DND-41 (cell line): ENCODE data around the gene ADK.

Experiments
- ATAC-seq: fragments of 200-7000 bp; cut with Tn5 transposase; 3 replicates; pipeline ENCODE4 v1.9.1; 2021; ENCODE audit warnings: low read depth; ENCODE audit not compliant: insufficient read depth
- DNase-seq: peaks from one replicate; pipeline ENCODE4 v3.0.0-alpha.2; 2020
- H2AFZ ChIP-seq: 2 replicates; pipeline ENCODE4 v1.6.0; 2012; ENCODE audit warnings: low read depth, low read length
- H3K27ac ChIP-seq: 2 replicates; pipeline ENCODE4 v1.5.1; 2012; ENCODE audit warnings: low read length, inconsistent platforms
- H3K27me3 ChIP-seq: fragments of 200-600 bp; sonication (generic); 2 replicates; pipeline ENCODE4 v1.6.0; 2012; ENCODE audit warnings: low read length, mild to moderate bottlenecking, inconsistent platforms; ENCODE audit not compliant: insufficient read depth, poor library complexity
- H3K36me3 ChIP-seq: 2 replicates; pipeline ENCODE4 v1.5.1; 2012; ENCODE audit warnings: low read length, inconsistent platforms; ENCODE audit not compliant: insufficient read depth
- H3K4me1 ChIP-seq: 2 replicates; pipeline ENCODE4 v1.5.1; 2012; ENCODE audit warnings: mild to moderate bottlenecking, low read length; ENCODE audit not compliant: insufficient read depth
- H3K4me2 ChIP-seq: 2 replicates; pipeline ENCODE4 v1.6.0; 2012; ENCODE audit warnings: mild to moderate bottlenecking, moderate library complexity, low read length, inconsistent platforms; ENCODE audit not compliant: insufficient read depth
- H3K4me3 ChIP-seq, 2 experiments: fragments of 200-600 bp in 1 of 2; shearing (Covaris generic) in 1 of 2; 2 replicates each; pipeline ENCODE4 v1.5.1; 2012 to 2016; ENCODE audit warnings: inconsistent platforms in 2 of 2, low read length in 2 of 2, mild to moderate bottlenecking in 2 of 2, low read depth in 1 of 2, moderate library complexity in 1 of 2
- H3K79me2 ChIP-seq: 2 replicates; pipeline ENCODE4 v1.6.0; 2012; ENCODE audit warnings: low read length, inconsistent platforms; ENCODE audit not compliant: insufficient read depth
- H3K9ac ChIP-seq: 2 replicates; pipeline ENCODE4 v1.6.0; 2012; ENCODE audit warnings: low read depth, mild to moderate bottlenecking, inconsistent platforms, low read length, moderate library complexity
- H3K9me3 ChIP-seq: 2 replicates; pipeline ENCODE4 v1.5.1; 2012; ENCODE audit warnings: low read length, moderate library complexity, mild to moderate bottlenecking, inconsistent platforms; ENCODE audit not compliant: insufficient read depth, severe bottlenecking
- H4K20me1 ChIP-seq: 2 replicates; pipeline ENCODE4 v1.6.0; 2012; ENCODE audit warnings: low read length; ENCODE audit not compliant: insufficient read depth
- CTCF ChIP-seq: IDR thresholded peaks from 2 replicates; pipeline ENCODE4 v1.5.1; 2012; ENCODE audit warnings: borderline replicate concordance, low read length, moderate library complexity, mild to moderate bottlenecking; ENCODE audit not compliant: poor library complexity, severe bottlenecking; ENCODE audit errors: extremely low read depth
- EZH2 ChIP-seq: IDR thresholded peaks from 3 replicates; pipeline ENCODE4 v1.6.1; 2012; ENCODE audit warnings: borderline replicate concordance, low read depth, mild to moderate bottlenecking, moderate library complexity, low read length, inconsistent platforms; ENCODE audit not compliant: severe bottlenecking

The ADK gene

GRCh38 chr10:74104996-74105395 is 46.0 kb upstream of the ADK start:
- no peaks in the 10 kb centered on the region for H3K36me3 ChIP-seq
- H3K4me3 ChIP-seq = no peak overlapping the region
- no peak for ATAC-seq

DNA sequence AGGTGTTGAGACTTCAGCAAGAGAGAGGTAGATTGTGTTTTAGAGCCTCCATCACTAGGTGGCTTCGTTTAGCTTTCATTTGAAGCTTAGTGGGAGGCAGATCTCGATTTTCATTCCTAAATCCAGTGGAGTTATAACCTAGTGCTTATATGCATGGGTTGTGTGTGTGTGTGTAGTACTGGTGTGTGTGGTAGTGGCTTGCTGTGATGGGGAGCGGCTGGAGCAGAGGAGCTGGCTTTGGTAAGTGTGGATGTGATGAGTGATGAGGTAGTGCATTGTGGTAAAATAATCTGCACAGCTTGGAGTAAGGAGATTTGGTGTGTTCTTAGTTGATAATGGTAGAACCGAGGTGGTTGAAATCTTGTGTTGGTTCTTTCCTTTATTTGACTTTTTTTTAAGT is 43.6 kb upstream of the ADK start:
- no peaks in the 10 kb centered on the region for H3K27me3 ChIP-seq
- H3K4me3 ChIP-seq = no peak overlapping the region
- H4K20me1 ChIP-seq = no peaks in the 10 kb centered on the region
- no peaks in the 10 kb centered on the region for H3K9me3 ChIP-seq
- H3K27ac ChIP-seq = no peak overlapping the region
- H2AFZ ChIP-seq = no peak overlapping the region
- H3K4me1 ChIP-seq = no peaks in the 10 kb centered on the region
- peaks cover 14% of the 10 kb centered on the region for H3K36me3 ChIP-seq
- H3K79me2 ChIP-seq = no peaks in the 10 kb centered on the region
- no peak for TF ChIP-seq EZH2
- TF ChIP-seq CTCF = no peak
- H3K4me2 ChIP-seq = no peak overlapping the region
- no peak for ATAC-seq
- DNase-seq = no peak
- H3K9ac ChIP-seq = no peak overlapping the region

More at GRCh38 chr10:74104996-74105395, 46.0 kb upstream of the ADK start:
- no peak for TF ChIP-seq EZH2
- TF ChIP-seq CTCF = no peak
- Histone ChIP-seq H3K9ac (no peak overlapping the region), H3K4me1 (no peaks in the 10 kb centered on the region), H3K27ac (no peak overlapping the region), H4K20me1 (no peaks in the 10 kb centered on the region), H3K9me3 (no peaks in the 10 kb centered on the region), H2AFZ (no peak overlapping the region), H3K4me2 (no peak overlapping the region), H3K79me2 (no peaks in the 10 kb centered on the region), H3K27me3 (no peaks in the 10 kb centered on the region)
- DNase-seq = no peak

DNA sequence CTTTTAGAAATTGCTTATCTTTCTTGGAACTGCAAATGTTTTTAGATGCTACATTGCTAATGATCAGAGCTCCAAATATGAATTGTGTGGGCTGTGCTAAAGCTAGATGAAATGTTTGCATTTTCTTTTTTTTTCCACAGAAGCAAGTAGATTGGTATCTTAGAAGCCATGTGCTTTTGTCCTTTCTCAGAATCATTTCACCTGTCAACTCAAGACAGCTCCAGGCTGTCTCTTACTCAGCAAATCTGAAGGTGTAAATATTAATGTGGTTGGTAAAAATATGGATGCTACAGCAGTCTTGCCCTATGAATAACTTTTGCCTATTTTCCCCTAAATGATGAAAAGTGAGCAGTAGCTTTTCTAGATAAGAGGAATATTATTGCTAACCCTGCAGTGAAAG is 41.6 kb upstream of the ADK start:
- Histone ChIP-seq H3K36me3 (peaks cover 34% of the 10 kb centered on the region), H4K20me1 (no peaks in the 10 kb centered on the region), H3K79me2 (no peaks in the 10 kb centered on the region), H3K4me2 (no peak overlapping the region), H3K4me3 (no peak overlapping the region), H3K27ac (no peak overlapping the region), H3K4me1 (no peaks in the 10 kb centered on the region), H2AFZ (no peak overlapping the region), H3K27me3 (no peaks in the 10 kb centered on the region), H3K9me3 (no peaks in the 10 kb centered on the region), H3K9ac (no peak overlapping the region)
- DNase-seq = no peak
- TF ChIP-seq EZH2 (no peak), CTCF (no peak)
- no peak for ATAC-seq

GRCh38 chr10:74110120-74110519 is 40.9 kb upstream of the ADK start:
- no peaks in the 10 kb centered on the region for H3K79me2 ChIP-seq
- no peak overlapping the region for H3K9ac ChIP-seq
- H3K4me1 ChIP-seq = no peaks in the 10 kb centered on the region
- no peaks in the 10 kb centered on the region for H3K9me3 ChIP-seq
- H3K4me2 ChIP-seq = no peak overlapping the region
- TF ChIP-seq CTCF = no peak
- no peak for TF ChIP-seq EZH2
- H3K27ac ChIP-seq = no peak overlapping the region
- no peaks in the 10 kb centered on the region for H4K20me1 ChIP-seq
- ATAC-seq = no peak
- H3K27me3 ChIP-seq = no peaks in the 10 kb centered on the region
- H3K4me3 ChIP-seq = no peak overlapping the region
- H2AFZ ChIP-seq = no peak overlapping the region
- H3K36me3 ChIP-seq = peaks cover 40% of the 10 kb centered on the region
- no peak for DNase-seq
